Stimulated activated CD4-positive, alpha-beta T cell treated with anti-CD3 and anti-CD28 coated beads, Interleukin-12 subunit alpha, Interleukin-12 subunit beta, amount 100 ng/mL, for 48 hours (primary cell): ENCODE results near the gene IRF5.

Experiments
- DNase-seq, 3 donors: peaks; one replicate each; pipeline ENCODE4 v3.0.0-alpha.2; 2020; ENCODE audit warnings: low read depth in 2 of 3, low spot score in 1 of 3

The IRF5 gene, protein sequence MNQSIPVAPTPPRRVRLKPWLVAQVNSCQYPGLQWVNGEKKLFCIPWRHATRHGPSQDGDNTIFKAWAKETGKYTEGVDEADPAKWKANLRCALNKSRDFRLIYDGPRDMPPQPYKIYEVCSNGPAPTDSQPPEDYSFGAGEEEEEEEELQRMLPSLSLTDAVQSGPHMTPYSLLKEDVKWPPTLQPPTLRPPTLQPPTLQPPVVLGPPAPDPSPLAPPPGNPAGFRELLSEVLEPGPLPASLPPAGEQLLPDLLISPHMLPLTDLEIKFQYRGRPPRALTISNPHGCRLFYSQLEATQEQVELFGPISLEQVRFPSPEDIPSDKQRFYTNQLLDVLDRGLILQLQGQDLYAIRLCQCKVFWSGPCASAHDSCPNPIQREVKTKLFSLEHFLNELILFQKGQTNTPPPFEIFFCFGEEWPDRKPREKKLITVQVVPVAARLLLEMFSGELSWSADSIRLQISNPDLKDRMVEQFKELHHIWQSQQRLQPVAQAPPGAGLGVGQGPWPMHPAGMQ

DNA sequence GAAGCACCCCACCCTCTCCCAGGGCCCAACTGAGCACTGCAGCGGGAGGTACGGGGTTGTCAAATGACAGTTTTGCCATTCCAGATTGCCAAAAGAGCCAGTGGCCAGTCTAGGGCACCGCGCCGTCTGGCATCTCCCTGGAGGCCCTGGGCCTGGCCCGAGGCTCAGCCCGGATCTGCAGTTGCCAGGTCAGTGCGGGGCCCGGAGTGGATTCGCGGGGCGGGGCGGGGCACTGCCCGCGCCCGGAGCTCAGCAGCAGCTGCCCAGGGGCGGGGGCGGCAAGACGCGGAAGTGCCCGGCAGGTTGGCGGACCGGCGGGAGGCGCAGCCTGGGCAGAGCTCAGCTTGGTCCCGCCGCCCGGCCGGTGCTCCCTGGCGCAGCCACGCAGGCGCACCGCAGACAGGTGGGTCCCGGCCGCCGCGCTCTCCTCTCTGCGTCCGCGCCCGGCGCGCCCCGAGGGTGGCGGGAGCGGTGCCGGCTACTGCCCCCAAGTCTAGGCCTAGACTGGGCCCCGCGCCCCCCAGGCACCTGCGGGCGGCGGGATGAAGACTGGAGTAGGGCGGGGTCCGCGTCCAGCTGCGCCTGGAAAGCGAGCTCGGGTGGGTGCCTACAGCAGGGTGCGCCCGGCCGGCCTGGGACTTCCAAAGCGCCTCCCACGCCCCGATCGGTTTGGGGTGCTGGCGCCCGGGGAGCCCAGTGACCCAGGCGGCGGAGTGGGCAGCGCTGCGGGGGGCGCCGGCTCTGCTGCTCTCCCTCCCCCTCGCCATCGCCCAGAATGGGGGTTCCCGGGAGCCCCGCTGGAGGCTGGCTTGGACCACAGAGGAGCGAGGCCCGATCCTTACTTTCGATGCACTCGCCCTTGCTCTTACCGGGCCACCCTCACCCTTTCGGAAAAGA lies at the start of gene IRF5:
TSS of gene IRF5 (plus strand) at position 281 of the 897 bp plus-strand sequence. CDS start 4,155 bp downstream, outside the sequence.
- no peak for DNase-seq

DNA sequence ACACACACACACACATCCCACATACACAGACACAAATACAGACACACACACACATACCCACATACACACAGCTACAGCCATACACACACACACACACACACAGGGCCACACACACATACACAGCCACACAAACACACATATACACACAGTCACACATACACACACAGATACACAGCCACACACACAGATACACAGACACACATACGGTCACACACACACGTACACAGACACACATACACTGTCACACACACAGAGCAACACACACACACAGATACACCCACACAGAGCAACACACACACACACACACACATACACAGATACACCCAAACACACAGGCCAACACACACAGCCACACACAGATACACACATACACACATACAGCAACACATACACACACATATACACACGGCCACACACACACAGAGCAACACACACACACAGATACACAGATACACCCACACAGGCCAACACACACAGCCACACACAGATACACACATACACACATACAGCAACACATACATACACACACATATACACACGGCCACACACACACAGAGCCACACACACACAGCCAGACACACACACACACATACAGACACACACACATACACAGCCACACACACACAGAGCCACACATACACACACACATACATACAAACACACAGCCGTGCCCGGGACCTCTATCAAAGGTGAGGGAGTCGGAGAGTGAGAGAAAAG lies 49.5 kb upstream of the IRF5 start:
- DNase-seq: no peak

DNA sequence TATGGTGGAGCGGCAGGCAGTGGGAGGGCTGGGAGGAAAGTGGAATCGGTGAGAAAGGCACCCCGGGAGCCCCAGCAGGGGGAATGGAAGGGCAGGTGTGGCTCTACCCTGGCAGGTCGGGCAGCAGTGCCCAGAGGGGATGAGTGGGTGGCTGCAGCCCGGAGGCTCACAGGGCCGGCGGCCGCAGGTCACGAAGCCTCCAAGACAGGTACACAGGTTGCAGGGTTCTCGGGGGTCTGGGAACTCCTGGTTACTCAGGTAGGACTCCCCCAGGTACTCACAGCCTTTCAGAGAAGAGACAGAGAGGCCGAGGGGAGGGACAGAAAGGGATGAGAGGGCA lies 49.0 kb upstream of the IRF5 start:
- no peak for DNase-seq

DNA sequence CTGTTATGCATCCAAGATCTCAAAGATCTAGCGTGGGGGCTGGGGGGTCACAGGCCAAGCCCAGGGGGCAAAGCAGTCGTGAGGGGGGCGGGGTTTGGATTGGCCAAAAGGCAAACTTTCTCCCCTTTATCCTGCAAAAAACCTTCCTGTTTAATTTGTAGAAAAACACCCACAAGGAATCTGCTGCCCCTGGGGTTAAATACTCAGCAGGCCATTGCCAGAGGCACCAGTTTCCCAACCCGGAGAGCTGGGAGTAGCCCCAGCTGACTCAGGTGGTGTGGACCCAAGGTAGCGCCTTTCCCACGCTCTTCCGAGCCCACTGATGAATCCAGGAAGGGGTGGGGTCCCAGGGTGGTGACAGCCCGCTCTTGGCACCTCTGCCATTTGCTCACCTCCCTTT lies 48.6 kb upstream of the IRF5 start:
- DNase-seq: no peak

DNA sequence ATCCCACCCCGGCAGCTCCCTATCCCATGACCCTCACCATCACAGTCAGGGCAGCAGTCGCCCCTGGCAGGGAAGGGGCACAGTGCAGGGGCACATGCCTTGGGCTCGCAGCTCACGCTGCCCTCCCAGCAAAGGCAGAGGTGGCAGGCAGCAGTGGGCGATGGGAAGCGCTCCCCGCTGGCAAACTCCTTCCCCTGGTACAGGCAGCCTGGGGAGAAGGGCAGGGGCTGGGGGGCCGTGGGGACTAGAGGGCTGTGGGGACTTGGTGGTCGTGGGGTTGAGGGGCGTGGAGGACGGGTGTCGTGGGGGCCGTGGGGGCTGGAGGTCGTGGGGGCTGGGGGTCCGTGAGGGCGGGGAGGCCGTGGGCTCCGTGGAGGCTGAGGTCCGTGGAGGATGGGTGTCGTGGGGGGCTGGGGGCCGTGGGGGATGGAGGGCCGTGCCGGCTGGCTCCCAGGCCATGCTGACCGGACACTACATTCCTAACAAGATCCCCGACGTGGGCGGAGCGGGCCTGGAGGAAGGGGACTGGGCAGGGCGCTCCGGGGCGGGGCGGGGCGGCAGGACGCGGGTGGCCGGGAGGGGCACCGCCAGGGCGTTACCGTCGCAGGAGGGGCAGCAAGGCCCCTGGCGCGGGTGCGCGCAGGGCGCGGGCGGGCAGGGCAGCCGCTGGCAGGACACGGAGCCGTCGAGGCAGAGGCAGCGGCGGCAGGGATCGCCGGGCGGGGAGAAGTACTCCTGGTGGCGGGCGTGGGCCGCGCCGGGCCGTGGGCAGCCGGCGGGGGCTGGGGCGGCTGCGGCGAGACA lies 47.2 kb upstream of the IRF5 start:
- DNase-seq: no peak

DNA sequence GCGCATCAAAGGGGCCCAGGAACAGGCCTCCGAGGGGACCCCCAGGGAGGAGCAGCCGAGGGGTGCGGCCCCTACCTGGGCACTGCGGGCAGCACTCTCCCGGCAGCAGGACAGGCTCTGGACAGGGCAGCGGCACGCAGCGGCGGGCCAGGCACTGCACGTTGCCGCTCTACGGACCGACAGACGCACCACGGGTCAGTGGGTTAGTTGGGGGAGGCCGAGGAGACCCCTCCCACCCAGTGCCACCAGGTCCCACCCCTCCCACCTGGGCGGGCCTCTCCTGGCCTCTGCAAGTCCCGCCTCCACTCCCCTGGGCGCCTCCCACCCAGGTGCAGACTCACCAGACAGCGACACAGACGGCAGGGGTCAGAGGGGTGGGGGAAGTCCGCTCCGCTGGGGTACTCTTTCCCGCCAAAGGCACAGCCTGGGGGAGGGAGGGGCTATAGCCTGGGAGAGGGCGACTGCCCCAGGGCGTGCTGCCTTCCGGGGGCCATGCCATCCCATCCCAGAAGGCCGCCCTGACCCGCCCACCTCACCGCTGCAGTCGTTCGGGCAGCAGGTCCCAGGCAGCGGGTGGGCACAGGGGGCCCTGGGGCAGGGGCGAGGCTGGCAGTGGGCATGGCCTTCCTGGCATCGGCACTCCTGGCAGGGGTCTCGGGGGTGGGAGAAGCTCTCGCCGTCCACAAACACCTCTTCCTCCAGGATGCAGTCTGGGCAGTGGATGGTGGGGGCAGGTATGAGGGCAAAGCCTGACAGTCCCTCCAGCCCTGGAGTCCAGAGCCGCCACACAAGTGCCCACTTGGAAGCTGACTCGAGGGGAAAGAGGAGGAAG lies 46.4 kb upstream of the IRF5 start:
- no peak for DNase-seq

DNA sequence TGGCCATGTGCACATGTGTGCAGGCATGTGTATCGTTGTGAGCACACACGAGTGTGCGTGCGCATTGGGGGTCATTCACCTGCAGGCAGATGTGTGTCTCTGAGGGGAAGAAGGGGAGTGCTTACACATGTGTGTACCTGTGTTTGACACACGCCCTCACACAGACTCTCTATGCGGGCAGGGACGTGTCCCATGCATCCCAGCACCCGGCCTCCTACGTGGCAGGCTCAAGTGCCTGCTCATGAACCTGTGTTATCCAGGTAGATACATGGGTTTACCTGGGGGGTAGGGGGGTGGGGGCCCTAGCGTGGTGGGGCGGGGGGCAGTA lies 45.8 kb upstream of the IRF5 start:
- DNase-seq: no peak

DNA sequence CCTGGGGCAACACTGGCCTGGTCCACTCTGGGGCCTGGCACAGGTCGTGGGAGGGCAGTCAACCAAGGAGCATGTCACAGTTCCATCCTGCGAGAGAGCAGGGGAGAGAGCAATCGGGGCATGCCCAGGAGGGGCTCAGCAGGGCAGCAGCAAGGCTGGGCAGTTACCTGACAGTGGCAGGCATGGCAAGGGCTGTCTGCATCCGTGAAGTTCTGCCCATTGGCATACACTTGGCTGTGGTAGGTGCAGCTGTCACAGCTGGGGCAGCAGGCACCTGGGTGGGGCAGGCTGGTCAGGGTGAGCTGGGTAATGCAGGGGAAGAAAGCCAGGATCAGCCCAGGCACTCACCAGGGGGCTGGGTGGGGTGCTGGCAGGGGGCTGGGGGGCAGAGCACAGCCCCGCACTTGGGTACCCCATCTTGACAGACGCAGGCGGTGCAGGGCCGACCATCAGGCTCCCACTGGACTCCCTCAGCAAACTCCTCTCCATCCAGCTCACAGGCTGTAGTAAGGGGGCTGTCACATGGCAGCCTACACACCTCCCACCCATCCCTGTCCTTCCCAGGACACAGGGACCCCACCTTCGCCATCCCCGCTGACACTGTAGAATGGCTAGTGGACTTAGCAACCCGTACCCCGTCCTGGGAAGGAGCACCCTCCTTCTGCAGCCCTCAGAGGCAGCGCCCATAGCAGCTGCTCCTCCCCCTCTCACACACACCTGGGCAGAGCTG lies 45.0 kb upstream of the IRF5 start:
- no peak for DNase-seq

DNA sequence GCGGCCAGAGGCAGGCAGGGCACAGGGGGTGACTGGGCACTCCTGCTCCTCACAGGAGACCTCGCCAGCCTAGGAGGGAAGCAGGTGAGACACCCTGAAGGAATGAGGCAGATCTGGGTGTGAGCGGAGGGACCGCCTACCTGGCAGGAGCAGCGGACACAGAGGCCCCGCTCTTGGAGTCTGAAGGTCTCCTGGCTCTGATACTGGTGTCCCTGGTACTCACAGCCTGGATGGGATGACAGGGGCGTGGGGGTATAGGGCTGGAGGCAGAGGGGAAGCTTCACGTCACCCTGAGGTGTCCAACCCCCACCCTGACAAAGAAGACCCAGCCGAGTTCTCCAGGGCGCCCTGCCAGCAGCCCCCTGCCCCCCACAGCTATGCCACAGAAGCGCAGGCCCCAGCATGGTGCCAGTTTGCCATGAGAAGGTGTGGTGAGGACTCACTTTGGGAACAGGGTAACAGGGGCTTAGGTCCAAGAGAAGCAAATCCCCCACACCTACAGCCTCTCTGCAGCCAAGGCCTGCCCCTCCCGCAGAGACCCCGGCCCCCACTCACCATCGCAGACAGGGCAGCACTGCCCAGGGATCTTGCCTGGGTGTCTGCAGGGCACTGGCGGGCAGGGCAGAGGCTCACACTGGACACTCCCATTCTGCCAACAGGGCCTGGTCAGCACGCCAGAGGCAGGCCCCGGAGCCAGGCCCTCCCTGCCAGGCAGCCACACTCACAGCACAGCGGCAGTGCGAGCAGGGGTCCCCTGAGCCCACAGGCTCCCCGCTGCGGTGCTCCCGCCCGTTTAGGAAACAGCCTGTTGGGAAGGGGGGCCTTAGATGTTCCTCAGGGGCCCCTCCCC lies 44.3 kb upstream of the IRF5 start:
- DNase-seq: no peak

DNA sequence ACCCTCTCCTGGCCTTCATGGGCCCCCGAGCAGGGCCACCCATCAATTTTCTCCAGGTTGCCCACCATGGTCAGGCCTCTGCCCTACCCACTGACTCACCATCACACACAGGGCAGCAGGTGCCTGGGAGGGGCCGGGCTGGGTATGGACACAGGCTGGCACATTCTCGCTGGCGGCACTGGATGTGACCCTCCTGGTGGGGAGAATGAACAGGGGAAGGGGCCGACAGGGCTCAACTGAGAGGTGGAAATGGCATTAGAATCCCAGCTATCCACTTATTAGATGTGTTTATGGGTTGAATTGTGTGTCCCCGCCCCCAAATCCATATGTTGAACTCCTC lies 43.7 kb upstream of the IRF5 start:
- DNase-seq: no peak

DNA sequence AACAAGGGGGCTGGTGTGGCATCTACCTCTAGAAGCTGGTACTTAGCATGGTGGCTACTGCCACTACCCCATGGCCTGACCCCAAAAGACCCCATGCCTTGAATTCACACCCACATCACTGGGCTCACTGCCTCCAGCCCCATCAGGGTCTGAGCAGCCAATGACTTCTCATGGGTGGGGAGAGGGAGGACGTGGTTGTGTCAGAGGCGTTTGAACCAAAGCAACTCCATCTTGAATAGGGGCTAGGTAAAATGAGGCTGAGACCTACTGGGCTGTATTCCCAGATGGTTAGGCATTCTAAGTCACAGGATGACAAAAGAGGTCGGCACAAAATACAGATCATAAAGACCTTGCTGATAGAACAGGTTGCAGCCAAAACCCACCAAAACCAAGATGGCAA lies 42.4 kb upstream of the IRF5 start:
- no peak for DNase-seq

DNA sequence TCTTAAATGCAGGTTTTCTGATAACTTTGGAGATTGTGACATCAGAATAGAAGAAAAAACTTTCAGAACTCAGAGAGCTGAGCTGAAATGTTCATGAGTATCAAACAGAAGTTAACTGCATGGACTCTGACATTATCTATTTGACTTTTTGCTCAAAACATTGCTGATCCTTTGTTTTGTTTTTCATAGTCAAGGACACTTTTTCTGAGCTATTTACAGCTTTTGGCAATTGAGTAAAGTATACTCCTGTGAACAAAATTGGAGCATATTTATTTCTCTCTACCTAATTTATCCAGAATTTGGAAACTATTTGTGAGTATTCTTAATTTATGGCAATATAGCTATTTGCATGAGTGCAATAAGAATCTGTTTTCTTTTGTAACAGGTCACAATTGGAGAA lies 38.3 kb upstream of the IRF5 start:
- DNase-seq: no peak

DNA sequence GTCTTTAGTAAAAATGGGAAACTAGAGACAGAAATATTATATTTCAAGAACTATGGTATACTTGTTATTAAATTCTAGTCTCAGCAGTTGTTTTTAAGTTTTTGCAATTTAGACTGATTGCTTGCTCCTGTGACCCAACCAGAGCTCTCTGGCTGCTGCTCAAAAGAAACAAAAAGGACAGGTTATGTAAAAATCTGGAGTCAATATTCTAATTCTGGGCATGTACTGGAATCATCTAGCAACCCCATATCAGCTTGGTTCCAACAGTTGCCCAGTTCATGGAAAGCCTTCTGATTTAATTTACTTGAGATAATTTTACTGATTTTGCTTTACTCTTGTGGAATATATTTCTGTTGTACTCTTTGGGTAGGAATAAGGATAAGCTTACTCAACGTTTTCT lies 37.5 kb upstream of the IRF5 start:
- DNase-seq: no peak

DNA sequence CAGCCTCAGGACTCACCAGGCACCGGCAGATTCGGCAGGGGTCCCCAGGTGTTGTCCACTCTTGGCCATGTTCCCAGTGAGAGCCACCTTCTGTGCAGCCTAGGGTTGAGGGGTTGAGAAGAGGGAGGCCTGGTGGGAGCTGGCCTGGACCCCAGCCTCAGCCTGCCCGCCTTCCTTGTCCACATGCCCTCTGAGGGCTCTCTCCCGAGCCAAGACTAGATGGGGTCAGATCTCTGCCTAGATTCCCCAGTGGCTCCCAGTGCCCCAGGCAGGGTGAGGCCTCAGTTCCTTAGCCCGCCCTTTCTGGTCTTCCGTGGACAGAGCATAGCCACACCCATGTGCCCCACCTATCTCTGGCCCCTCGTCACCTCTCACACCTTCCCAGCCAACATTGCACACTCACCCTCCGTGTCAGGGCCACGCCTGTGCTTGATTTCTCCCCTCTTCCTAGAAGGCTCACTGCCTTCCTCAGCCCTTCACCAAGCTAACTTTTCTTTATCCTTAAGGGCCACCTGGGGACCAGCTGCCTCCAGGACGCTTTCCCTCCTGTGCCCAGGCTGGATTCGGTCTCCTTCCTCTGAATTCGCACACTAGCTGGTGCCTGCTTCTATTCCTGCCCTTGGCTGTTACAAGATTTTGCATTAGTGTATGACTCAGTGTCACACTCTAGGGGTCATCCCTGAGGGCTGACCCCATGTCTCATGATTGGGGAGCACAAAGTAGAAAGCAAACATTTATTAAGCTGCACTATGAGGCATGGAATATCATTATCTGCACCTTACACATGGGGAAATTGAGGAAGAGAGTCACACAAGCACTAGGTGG lies 34.8 kb upstream of the IRF5 start:
- DNase-seq: no peak

DNA sequence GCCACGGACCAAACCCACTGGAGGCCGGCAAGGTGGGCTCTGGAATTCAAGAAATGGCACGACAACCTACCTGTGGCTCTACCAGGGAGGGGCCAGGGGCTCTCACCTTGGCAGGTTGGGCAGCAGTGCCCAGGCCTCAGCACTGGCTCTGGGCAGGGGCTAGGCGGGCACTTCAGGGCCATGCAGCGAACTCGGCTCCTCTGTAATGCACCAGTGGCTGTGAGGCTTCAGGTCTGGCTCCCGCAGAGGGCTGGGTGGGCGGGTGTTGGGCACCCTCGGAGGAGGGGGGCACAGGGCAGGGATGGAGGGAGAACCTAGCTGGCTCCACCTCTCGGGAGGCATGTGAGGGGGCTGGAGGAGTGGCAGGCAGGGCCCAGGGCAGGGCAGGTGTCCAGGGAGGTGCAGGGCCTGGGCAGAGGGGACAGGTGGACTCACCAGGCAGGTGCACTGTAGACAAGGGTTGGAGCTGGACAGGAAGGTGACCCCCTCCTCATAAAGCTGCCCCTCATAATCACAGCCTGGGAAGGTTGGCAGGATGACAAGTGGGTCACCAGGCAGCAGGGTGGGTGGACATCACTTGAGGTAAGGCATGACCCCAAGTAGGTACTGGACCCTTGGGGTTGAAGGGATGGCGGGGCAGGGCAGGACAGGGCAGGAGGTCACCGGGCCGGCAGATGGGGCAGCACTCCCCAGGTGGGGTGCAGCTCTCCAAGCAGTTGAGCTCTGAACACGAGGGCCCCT lies 33.9 kb upstream of the IRF5 start:
- DNase-seq: no peak

DNA sequence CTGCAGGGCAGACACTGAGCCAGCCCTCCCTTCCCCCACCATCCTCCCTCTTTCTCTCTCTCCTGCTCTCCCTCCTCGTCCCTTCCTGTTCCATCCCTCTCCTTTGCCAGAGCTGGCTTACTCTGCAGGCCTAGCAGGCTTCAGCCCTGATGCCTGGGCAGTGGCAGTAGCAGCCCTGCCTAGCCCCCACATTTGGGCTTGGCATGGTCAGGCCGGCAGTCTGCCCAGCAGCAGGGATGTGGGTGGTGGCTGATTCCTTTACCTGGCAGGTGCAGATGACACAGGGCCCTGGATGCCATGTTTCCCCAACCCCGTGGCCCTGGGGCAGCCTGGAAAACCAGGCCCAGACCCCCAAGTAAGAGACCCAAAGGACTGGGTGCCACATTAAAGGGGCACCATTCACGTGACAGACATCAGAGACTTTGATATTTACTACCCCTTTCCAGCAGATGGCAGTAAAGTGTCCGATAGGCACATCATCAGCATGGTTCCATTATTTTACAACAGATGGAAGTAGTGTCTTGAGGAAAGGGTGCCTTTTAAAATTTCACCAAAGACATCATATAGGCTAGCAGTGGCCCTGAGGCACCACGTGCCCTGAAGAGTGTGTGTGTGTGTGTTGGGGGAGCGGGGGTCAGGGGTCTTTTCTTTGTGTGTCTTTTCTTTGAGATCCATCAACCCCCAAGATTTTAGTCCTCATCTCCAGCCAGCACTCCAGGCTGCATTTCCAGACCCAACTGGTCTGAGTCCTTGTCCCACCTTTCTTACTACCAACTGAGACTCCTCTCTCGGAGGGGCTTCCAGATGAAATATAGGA lies 33.1 kb upstream of the IRF5 start:
- peak in 1 of 3 donors; percentile 29 for DNase-seq
